ENCODE measurements around the gene NT5DC4. TPM values are rescaled to one million over a fixed set of nuclear protein-coding genes. Genes with fewer than 3 reads are reported as not detected.

The NT5DC4 gene
- total RNA-seq, 4 donors from 2014 or later, result 0.27 TPM; not detected in 3

DNA sequence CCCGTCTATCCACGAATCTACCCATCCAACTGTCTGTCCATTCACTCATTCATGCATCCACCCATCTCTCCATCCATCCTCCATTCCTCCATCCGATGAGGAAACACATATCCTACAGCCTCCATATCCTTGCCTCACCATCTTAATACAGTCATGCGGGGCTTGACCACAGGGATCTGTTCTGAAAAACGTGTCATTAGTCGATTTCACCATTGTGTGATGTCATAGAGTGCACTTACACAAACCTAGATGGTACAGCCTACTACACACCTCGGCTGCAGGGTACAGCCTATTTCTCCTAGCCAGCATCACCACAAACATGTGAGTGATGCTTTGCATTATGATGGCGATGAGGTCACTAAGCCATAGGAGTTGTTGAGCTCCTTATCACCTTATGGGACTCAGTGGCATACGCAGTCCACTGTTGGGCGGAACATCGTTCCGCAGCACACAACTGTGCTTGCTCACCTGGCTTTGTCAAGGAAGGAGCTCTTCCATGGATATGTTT, 1.9 kb upstream of the NT5DC4 start:
- no peak for ATAC-seq
- 59 to 68% methylated on average over 8 to 12 of the region's 12 CpGs for WGBS, 2 donors (ENCODE audit: low coverage in 1 of 2)
- TF ChIP-seq POLR2AphosphoS5 (IDR thresholded peaks at IDR 0.05) (no peak), POLR2A (IDR thresholded peaks at IDR 0.05) (no peak)
- TF ChIP-seq, protein P1, sequence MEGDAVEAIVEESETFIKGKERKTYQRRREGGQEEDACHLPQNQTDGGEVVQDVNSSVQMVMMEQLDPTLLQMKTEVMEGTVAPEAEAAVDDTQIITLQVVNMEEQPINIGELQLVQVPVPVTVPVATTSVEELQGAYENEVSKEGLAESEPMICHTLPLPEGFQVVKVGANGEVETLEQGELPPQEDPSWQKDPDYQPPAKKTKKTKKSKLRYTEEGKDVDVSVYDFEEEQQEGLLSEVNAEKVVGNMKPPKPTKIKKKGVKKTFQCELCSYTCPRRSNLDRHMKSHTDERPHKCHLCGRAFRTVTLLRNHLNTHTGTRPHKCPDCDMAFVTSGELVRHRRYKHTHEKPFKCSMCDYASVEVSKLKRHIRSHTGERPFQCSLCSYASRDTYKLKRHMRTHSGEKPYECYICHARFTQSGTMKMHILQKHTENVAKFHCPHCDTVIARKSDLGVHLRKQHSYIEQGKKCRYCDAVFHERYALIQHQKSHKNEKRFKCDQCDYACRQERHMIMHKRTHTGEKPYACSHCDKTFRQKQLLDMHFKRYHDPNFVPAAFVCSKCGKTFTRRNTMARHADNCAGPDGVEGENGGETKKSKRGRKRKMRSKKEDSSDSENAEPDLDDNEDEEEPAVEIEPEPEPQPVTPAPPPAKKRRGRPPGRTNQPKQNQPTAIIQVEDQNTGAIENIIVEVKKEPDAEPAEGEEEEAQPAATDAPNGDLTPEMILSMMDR (IDR thresholded peaks at IDR 0.05), result no peak

DNA sequence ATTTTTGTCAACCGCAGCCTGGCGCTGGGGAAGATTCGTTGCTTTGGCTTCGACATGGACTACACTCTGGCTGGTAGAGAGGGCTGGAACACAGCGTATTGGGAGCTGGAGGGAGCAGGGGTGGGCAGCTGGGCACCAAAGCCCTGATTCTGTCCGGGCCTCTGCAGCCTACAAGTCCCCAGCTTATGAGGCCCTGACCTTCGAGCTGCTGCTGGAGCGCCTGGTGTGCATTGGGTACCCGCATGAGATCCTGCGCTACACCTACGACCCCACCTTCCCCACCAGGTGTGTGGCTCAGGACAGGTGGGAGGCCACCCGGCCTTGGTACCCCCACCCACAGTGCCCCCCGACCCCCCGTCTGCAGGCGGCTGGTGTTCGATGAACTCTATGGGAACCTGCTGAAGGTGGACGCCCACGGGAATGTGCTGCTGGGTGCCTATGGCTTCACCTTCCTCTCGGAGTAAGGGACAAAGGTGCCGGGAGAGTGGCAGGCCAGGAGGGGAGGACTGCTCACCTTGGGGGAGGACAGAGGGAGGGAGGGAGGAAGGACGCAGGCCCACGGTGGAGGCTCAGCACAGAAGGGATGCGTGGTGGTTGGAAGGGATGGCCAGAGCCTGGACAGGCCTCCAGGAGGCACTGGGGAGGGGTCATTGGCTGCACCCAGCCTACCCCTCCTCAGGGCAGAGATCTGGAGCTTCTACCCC, 1.2 kb downstream of the NT5DC4 start:
- TF ChIP-seq, protein P1 (IDR thresholded peaks at IDR 0.05), result no peak
- no peak for TF ChIP-seq EP300 (IDR thresholded peaks at IDR 0.05)
- no peak for TF ChIP-seq POLR2A (IDR thresholded peaks at IDR 0.05)
- no peak for TF ChIP-seq POLR2AphosphoS5 (IDR thresholded peaks at IDR 0.05)
- WGBS, 2 donors (ENCODE audit: low coverage in 1 of 2), result 69% methylated on average over 3 of the region's 23 CpGs; no CpG with 5 or more reads in 1 of the 2 donors
- H3K36me3 ChIP-seq, result no peaks in the 10 kb centered on the region
- H3K4me3 ChIP-seq, result no peak overlapping the region
- H3K9me3 ChIP-seq, result no peaks in the 10 kb centered on the region
- no peak overlapping the region for H3K27ac ChIP-seq
- H3K4me1 ChIP-seq, result peaks cover 0 to 6% (median 0%) of the 10 kb centered on the region in 3 donors
- no peak for ATAC-seq
- H3K27me3 ChIP-seq, result peaks cover 4% of the 10 kb centered on the region

More for the DNA sequence above, 1.9 kb upstream of the NT5DC4 start:
- Histone ChIP-seq H3K4me3 (no peak overlapping the region), H3K27ac (no peak overlapping the region), H3K36me3 (no peaks in the 10 kb centered on the region), H3K4me1 (no peaks in the 10 kb centered on the region), H3K27me3 (peaks cover 4% of the 10 kb centered on the region), H3K9me3 (no peaks in the 10 kb centered on the region)

DNA sequence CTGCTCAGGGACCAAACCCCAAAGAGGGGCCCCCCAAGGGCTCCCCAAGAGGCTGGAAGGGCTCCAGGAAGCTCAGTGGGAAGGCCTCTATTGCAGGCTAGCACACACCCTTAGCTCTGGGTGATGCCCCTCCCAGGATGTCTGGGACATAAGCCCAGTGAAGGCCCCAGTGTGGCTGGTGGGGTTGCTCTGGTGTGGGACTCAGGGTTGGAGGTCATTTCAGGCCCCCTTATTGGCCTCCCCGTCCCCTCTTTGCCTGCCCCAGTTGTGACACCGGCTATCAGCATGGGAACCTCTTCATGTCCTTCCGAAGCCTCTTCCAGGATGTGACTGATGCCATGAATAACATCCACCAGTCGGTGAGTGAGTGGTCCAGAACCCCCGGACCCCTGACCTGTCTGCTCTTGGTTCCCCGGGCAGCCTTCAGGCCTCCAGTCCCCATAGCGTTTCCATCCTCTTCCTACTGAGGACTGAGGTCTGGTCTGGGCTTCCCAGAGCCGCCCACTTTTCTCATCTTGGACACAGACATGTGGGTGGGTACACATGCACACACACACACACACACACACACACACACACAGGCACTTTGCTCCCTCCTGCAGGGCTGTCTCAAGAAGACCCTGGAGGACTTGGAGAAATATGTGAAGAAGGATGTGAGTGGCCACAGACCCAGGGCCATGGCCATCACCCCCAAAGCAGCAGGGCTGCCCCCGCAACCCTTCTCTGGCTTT, 2.2 kb downstream of the NT5DC4 start:
- Histone ChIP-seq H3K9me3 (no peaks in the 10 kb centered on the region), H3K27ac (no peak overlapping the region), H3K4me1 (peaks cover 0 to 7% (median 0%) of the 10 kb centered on the region in 3 donors), H3K27me3 (peaks cover 11% of the 10 kb centered on the region), H3K36me3 (no peaks in the 10 kb centered on the region), H3K4me3 (no peak overlapping the region)
- TF ChIP-seq EP300 (IDR thresholded peaks at IDR 0.05), result no peak
- no peak for TF ChIP-seq POLR2A (IDR thresholded peaks at IDR 0.05)
- TF ChIP-seq, protein P1 (IDR thresholded peaks at IDR 0.05), result no peak
- TF ChIP-seq POLR2AphosphoS5 (IDR thresholded peaks at IDR 0.05), result no peak
- no peak for ATAC-seq
- 89% methylated on average over 5 of the region's 9 CpGs; no CpG with 5 or more reads in 1 of the 2 donors for WGBS, 2 donors (ENCODE audit: low coverage in 1 of 2)

DNA sequence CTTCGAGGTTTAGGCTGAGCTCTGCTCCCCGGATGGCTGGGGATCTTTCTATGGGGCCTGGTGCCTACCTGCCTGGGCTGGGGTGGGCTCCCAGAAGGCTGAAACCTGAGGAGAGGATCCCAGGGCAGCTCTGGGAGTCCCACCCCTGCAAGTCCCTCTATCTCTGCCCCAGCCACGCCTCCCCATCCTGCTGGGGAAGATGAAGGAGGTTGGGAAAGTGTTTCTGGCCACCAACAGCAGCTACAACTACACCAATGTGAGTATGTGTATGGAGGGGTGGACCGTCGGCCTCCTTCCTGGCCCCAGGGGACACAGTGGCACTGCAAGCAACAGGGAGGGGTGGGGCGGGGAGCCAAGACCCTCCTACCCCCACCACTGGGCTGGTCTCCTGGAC, 2.7 kb downstream of the NT5DC4 start:
- H3K4me3 ChIP-seq, result no peak overlapping the region
- TF ChIP-seq, protein P1 (IDR thresholded peaks at IDR 0.05), result no peak
- no peak for TF ChIP-seq EP300 (IDR thresholded peaks at IDR 0.05)
- no peak for TF ChIP-seq POLR2A (IDR thresholded peaks at IDR 0.05)
- TF ChIP-seq POLR2AphosphoS5 (IDR thresholded peaks at IDR 0.05), result no peak
- H3K36me3 ChIP-seq, result no peaks in the 10 kb centered on the region
- H3K27me3 ChIP-seq, result peaks cover 13% of the 10 kb centered on the region
- no peak for ATAC-seq
- WGBS, 2 donors (ENCODE audit: low coverage in 1 of 2), result no CpG with 5 or more reads among the region's 6 CpGs
- H3K4me1 ChIP-seq, result peaks cover 0 to 7% (median 0%) of the 10 kb centered on the region in 3 donors
- no peak overlapping the region for H3K27ac ChIP-seq
- H3K9me3 ChIP-seq, result no peaks in the 10 kb centered on the region

Measured in gastroesophageal sphincter (tissue), 4 donors.